ENCODE data around the gene CASP12. TPM values are rescaled to one million over a fixed set of nuclear protein-coding genes. Genes with fewer than 3 reads are reported as not detected.

Gene CASP12
- total and polyA plus RNA-seq, 2 experiments from 2014 or later = not detected

DNA sequence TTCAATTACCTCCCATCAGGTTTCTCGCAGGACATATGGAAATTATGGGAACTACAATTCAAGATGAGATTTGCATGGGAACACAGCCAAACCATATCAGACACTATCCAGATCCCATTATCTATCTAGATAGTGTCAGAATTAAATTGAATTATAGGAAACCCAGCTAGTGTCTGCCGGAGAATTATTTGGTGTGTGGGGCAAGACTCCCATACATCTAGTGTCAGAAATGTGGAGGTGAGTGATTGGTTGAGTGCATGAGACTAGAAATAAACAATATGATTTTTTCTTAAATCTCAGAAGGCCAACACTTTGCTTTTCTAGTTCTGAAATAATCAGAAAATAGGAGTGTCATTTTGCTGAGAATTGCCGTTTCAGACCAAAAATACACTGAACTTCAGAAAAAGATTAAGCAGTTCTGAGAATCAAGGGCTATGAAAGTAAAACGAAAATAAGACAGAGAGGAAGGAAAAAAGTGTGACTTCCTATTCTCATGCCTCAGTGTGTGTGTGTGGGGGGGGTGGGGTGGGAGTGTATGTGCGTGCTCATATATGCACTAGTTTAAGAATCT is 21.3 kb downstream of the CASP12 start (continued):
- TF ChIP-seq, protein P1, sequence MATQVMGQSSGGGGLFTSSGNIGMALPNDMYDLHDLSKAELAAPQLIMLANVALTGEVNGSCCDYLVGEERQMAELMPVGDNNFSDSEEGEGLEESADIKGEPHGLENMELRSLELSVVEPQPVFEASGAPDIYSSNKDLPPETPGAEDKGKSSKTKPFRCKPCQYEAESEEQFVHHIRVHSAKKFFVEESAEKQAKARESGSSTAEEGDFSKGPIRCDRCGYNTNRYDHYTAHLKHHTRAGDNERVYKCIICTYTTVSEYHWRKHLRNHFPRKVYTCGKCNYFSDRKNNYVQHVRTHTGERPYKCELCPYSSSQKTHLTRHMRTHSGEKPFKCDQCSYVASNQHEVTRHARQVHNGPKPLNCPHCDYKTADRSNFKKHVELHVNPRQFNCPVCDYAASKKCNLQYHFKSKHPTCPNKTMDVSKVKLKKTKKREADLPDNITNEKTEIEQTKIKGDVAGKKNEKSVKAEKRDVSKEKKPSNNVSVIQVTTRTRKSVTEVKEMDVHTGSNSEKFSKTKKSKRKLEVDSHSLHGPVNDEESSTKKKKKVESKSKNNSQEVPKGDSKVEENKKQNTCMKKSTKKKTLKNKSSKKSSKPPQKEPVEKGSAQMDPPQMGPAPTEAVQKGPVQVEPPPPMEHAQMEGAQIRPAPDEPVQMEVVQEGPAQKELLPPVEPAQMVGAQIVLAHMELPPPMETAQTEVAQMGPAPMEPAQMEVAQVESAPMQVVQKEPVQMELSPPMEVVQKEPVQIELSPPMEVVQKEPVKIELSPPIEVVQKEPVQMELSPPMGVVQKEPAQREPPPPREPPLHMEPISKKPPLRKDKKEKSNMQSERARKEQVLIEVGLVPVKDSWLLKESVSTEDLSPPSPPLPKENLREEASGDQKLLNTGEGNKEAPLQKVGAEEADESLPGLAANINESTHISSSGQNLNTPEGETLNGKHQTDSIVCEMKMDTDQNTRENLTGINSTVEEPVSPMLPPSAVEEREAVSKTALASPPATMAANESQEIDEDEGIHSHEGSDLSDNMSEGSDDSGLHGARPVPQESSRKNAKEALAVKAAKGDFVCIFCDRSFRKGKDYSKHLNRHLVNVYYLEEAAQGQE (IDR thresholded peaks at IDR 0.05; ENCODE audit: unreplicated experiment) = no peak
- TF ChIP-seq, protein P2, sequence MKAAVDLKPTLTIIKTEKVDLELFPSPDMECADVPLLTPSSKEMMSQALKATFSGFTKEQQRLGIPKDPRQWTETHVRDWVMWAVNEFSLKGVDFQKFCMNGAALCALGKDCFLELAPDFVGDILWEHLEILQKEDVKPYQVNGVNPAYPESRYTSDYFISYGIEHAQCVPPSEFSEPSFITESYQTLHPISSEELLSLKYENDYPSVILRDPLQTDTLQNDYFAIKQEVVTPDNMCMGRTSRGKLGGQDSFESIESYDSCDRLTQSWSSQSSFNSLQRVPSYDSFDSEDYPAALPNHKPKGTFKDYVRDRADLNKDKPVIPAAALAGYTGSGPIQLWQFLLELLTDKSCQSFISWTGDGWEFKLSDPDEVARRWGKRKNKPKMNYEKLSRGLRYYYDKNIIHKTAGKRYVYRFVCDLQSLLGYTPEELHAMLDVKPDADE (IDR thresholded peaks at IDR 0.05) = no peak
- TF ChIP-seq ZNF114 (CRISPR knock-in tag; IDR thresholded peaks at IDR 0.05) = no peak
- no peak for TF ChIP-seq NANOG (IDR thresholded peaks at IDR 0.05; ENCODE audit: borderline replicate concordance)
- TF ChIP-seq EZH2 (IDR thresholded peaks at IDR 0.05; ENCODE audit: low read depth, unreplicated experiment) = no peak

DNA sequence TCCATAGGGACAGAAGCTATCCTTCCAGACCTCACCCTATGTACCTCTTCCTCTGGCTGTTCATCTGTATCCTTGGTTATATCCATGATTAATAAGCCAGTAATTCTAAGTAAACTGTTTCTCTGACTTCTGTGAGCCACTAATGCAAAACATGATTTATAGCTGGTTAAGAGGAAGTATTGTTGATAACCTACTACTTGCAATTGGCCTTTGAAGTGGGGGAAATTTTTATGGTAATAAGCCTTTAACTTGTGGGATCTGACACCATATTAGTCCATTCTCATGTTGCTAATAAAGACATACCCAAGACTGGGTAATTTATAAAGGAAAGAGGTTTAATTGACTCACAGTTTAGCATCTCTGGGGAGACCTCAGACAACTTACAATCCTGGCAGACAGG is 21.9 kb downstream of the CASP12 start:
- H3K4me3 Mint-ChIP-seq = no peak overlapping the region
- H3K27ac Mint-ChIP-seq = no peak overlapping the region
- Histone ChIP-seq H3F3A (replicated peaks; ENCODE audit: low read depth) (no peaks in the 10 kb centered on the region), H3K36me3 (ENCODE audit: insufficient read depth) (no peaks in the 10 kb centered on the region), H3K27me3 (ENCODE audit: insufficient read depth) (no peaks in the 10 kb centered on the region), H3K4me3 (no peak overlapping the region), H3K9me2 (ENCODE audit: insufficient read depth) (peaks cover 13% of the 10 kb centered on the region; the same call in 1 of the 2 replicates), H3K27ac (ENCODE audit: low read depth) (no peak overlapping the region), H4K20me1 (replicated peaks; ENCODE audit: insufficient read depth) (no peaks in the 10 kb centered on the region), H3K4me2 (no peak overlapping the region), H2AFZ (no peak overlapping the region), H3K79me2 (replicated peaks; ENCODE audit: insufficient read depth) (no peaks in the 10 kb centered on the region), H3K4me1 (ENCODE audit: insufficient read depth) (no peaks in the 10 kb centered on the region)
- no peaks in the 10 kb centered on the region; the same call in 1 of the 3 replicates for H3K4me1 Mint-ChIP-seq
- H3K36me3 Mint-ChIP-seq (ENCODE audit: low read depth) = peaks cover 2% of the 10 kb centered on the region; the same call in 1 of the 3 replicates
- no peaks in the 10 kb centered on the region for H3K27me3 Mint-ChIP-seq (ENCODE audit: insufficient read depth, low read depth, poor library complexity)
- H3K9me3 Mint-ChIP-seq = no peaks in the 10 kb centered on the region; the same call in 2 of the 3 replicates
- DNase-seq (ENCODE audit: low spot score) (no peak), ATAC-seq (no peak)
- TF ChIP-seq EZH2 (IDR thresholded peaks at IDR 0.05; ENCODE audit: low read depth, unreplicated experiment) (no peak), ZNF331 (CRISPR knock-in tag; IDR thresholded peaks at IDR 0.05; ENCODE audit: low read depth) (no peak), EZH2phosphoT487 (IDR thresholded peaks at IDR 0.05; ENCODE audit: unreplicated experiment) (no peak), CREB1 (CRISPR knock-in tag; IDR thresholded peaks at IDR 0.05; ENCODE audit: low read depth) (no peak), ZNF114 (CRISPR knock-in tag; IDR thresholded peaks at IDR 0.05) (no peak), NANOG (IDR thresholded peaks at IDR 0.05; ENCODE audit: borderline replicate concordance) (no peak)
- TF ChIP-seq, protein P3, sequence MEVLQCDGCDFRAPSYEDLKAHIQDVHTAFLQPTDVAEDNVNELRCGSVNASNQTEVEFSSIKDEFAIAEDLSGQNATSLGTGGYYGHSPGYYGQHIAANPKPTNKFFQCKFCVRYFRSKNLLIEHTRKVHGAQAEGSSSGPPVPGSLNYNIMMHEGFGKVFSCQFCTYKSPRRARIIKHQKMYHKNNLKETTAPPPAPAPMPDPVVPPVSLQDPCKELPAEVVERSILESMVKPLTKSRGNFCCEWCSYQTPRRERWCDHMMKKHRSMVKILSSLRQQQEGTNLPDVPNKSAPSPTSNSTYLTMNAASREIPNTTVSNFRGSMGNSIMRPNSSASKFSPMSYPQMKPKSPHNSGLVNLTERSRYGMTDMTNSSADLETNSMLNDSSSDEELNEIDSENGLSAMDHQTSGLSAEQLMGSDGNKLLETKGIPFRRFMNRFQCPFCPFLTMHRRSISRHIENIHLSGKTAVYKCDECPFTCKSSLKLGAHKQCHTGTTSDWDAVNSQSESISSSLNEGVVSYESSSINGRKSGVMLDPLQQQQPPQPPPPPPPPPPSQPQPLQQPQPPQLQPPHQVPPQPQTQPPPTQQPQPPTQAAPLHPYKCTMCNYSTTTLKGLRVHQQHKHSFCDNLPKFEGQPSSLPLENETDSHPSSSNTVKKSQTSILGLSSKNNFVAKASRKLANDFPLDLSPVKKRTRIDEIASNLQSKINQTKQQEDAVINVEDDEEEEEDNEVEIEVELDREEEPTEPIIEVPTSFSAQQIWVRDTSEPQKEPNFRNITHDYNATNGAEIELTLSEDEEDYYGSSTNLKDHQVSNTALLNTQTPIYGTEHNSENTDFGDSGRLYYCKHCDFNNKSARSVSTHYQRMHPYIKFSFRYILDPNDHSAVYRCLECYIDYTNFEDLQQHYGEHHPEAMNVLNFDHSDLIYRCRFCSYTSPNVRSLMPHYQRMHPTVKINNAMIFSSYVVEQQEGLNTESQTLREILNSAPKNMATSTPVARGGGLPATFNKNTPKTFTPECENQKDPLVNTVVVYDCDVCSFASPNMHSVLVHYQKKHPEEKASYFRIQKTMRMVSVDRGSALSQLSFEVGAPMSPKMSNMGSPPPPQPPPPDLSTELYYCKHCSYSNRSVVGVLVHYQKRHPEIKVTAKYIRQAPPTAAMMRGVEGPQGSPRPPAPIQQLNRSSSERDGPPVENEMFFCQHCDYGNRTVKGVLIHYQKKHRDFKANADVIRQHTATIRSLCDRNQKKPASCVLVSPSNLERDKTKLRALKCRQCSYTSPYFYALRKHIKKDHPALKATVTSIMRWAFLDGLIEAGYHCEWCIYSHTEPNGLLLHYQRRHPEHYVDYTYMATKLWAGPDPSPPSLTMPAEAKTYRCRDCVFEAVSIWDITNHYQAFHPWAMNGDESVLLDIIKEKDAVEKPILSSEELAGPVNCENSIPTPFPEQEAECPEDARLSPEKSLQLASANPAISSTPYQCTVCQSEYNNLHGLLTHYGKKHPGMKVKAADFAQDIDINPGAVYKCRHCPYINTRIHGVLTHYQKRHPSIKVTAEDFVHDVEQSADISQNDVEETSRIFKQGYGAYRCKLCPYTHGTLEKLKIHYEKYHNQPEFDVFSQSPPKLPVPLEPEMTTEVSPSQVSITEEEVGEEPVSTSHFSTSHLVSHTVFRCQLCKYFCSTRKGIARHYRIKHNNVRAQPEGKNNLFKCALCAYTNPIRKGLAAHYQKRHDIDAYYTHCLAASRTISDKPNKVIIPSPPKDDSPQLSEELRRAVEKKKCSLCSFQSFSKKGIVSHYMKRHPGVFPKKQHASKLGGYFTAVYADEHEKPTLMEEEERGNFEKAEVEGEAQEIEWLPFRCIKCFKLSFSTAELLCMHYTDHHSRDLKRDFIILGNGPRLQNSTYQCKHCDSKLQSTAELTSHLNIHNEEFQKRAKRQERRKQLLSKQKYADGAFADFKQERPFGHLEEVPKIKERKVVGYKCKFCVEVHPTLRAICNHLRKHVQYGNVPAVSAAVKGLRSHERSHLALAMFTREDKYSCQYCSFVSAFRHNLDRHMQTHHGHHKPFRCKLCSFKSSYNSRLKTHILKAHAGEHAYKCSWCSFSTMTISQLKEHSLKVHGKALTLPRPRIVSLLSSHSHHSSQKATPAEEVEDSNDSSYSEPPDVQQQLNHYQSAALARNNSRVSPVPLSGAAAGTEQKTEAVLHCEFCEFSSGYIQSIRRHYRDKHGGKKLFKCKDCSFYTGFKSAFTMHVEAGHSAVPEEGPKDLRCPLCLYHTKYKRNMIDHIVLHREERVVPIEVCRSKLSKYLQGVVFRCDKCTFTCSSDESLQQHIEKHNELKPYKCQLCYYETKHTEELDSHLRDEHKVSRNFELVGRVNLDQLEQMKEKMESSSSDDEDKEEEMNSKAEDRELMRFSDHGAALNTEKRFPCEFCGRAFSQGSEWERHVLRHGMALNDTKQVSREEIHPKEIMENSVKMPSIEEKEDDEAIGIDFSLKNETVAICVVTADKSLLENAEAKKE (CRISPR knock-in tag; IDR thresholded peaks at IDR 0.05) = no peak
- TF ChIP-seq, protein P1 (IDR thresholded peaks at IDR 0.05; ENCODE audit: unreplicated experiment) = no peak

All from GM23338 (cell line).